ENCODE measurements around the gene NECAB2.

Gene NECAB2

DNA sequence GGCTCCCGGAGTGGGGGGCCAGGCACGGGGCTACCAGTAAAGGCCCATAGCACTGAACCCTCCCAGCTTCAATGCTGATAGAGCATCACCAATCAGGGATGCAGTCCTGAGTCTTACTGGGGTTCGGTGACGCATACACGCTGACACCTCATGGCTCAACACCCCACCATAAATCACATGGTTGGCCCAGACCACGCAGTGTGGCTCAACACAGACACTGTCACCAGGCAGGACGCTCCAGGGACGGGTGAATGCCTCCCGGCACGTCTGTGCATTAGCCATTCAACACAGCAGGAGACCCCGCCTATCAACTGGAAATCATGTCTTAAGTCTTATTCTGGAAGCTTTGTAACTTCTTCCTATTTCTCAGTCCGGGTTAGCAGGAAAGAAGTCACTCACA is 35.0 kb downstream of the NECAB2 start:
- TF ChIP-seq, protein P1, sequence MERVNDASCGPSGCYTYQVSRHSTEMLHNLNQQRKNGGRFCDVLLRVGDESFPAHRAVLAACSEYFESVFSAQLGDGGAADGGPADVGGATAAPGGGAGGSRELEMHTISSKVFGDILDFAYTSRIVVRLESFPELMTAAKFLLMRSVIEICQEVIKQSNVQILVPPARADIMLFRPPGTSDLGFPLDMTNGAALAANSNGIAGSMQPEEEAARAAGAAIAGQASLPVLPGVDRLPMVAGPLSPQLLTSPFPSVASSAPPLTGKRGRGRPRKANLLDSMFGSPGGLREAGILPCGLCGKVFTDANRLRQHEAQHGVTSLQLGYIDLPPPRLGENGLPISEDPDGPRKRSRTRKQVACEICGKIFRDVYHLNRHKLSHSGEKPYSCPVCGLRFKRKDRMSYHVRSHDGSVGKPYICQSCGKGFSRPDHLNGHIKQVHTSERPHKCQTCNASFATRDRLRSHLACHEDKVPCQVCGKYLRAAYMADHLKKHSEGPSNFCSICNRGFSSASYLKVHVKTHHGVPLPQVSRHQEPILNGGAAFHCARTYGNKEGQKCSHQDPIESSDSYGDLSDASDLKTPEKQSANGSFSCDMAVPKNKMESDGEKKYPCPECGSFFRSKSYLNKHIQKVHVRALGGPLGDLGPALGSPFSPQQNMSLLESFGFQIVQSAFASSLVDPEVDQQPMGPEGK (CRISPR knock-in tag; IDR thresholded peaks at IDR 0.05; ENCODE audit: borderline replicate concordance): no peak
- TF ChIP-seq RARB (CRISPR knock-in tag; IDR thresholded peaks at IDR 0.05): no peak
- no peak for TF ChIP-seq ZNF565 (CRISPR knock-in tag; conservative IDR thresholded peaks at IDR 0.05; ENCODE audit: low read depth)
- TF ChIP-seq, protein P2, sequence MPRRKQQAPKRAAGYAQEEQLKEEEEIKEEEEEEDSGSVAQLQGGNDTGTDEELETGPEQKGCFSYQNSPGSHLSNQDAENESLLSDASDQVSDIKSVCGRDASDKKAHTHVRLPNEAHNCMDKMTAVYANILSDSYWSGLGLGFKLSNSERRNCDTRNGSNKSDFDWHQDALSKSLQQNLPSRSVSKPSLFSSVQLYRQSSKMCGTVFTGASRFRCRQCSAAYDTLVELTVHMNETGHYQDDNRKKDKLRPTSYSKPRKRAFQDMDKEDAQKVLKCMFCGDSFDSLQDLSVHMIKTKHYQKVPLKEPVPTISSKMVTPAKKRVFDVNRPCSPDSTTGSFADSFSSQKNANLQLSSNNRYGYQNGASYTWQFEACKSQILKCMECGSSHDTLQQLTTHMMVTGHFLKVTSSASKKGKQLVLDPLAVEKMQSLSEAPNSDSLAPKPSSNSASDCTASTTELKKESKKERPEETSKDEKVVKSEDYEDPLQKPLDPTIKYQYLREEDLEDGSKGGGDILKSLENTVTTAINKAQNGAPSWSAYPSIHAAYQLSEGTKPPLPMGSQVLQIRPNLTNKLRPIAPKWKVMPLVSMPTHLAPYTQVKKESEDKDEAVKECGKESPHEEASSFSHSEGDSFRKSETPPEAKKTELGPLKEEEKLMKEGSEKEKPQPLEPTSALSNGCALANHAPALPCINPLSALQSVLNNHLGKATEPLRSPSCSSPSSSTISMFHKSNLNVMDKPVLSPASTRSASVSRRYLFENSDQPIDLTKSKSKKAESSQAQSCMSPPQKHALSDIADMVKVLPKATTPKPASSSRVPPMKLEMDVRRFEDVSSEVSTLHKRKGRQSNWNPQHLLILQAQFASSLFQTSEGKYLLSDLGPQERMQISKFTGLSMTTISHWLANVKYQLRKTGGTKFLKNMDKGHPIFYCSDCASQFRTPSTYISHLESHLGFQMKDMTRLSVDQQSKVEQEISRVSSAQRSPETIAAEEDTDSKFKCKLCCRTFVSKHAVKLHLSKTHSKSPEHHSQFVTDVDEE (CRISPR knock-in tag; IDR thresholded peaks at IDR 0.05): no peak
- no peak for TF ChIP-seq ZFP30 (CRISPR knock-in tag; IDR thresholded peaks at IDR 0.05)
- TF ChIP-seq ZC3H10 (CRISPR knock-in tag; IDR thresholded peaks at IDR 0.05): no peak
- TF ChIP-seq ARNTL (CRISPR knock-in tag; IDR thresholded peaks at IDR 0.05; ENCODE audit: borderline replicate concordance, low read depth): no peak
- TF ChIP-seq TOX (CRISPR knock-in tag; IDR thresholded peaks at IDR 0.05; ENCODE audit: borderline replicate concordance): no peak
- TF ChIP-seq ZFP3 (CRISPR knock-in tag; IDR thresholded peaks at IDR 0.05): no peak
- no peak for TF ChIP-seq TCF4 (CRISPR knock-in tag; IDR thresholded peaks at IDR 0.05; ENCODE audit: borderline replicate concordance)
- TF ChIP-seq GLIS3 (CRISPR knock-in tag; IDR thresholded peaks at IDR 0.05): no peak
- TF ChIP-seq, protein P3, sequence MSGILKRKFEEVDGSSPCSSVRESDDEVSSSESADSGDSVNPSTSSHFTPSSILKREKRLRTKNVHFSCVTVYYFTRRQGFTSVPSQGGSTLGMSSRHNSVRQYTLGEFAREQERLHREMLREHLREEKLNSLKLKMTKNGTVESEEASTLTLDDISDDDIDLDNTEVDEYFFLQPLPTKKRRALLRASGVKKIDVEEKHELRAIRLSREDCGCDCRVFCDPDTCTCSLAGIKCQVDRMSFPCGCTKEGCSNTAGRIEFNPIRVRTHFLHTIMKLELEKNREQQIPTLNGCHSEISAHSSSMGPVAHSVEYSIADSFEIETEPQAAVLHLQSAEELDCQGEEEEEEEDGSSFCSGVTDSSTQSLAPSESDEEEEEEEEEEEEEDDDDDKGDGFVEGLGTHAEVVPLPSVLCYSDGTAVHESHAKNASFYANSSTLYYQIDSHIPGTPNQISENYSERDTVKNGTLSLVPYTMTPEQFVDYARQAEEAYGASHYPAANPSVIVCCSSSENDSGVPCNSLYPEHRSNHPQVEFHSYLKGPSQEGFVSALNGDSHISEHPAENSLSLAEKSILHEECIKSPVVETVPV (CRISPR knock-in tag; IDR thresholded peaks at IDR 0.05): no peak
- no peak for TF ChIP-seq ESRRG (CRISPR knock-in tag; IDR thresholded peaks at IDR 0.05)
- TF ChIP-seq, protein P4, sequence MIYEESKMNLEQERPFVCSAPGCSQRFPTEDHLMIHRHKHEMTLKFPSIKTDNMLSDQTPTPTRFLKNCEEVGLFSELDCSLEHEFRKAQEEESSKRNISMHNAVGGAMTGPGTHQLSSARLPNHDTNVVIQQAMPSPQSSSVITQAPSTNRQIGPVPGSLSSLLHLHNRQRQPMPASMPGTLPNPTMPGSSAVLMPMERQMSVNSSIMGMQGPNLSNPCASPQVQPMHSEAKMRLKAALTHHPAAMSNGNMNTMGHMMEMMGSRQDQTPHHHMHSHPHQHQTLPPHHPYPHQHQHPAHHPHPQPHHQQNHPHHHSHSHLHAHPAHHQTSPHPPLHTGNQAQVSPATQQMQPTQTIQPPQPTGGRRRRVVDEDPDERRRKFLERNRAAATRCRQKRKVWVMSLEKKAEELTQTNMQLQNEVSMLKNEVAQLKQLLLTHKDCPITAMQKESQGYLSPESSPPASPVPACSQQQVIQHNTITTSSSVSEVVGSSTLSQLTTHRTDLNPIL (CRISPR knock-in tag; IDR thresholded peaks at IDR 0.05; ENCODE audit: low read depth): no peak
- TF ChIP-seq ZNF8 (CRISPR knock-in tag; IDR thresholded peaks at IDR 0.05): no peak
- TF ChIP-seq BACH2 (CRISPR knock-in tag; IDR thresholded peaks at IDR 0.05; ENCODE audit: borderline replicate concordance): no peak
- no peak for ATAC-seq

DNA sequence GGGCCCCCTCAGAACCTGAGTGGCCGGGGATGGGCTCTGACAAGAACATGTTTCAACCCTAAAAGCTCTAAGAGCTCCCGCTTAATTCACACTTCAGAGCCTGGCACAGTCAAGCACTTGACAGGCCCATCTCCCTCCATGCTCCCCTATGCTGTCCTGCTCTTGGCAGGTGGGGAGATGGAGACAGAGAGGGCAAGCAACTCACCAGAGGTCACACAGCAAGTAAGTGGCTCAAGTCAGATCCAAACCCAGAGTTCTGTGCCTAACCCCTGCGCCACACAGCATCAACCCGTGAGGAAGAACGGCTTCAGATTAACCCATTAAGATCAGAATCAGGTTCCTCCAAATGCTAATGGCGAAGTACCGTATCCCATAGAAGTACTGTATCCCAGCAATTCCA is 36.4 kb downstream of the NECAB2 start:
- TF ChIP-seq, protein P5, sequence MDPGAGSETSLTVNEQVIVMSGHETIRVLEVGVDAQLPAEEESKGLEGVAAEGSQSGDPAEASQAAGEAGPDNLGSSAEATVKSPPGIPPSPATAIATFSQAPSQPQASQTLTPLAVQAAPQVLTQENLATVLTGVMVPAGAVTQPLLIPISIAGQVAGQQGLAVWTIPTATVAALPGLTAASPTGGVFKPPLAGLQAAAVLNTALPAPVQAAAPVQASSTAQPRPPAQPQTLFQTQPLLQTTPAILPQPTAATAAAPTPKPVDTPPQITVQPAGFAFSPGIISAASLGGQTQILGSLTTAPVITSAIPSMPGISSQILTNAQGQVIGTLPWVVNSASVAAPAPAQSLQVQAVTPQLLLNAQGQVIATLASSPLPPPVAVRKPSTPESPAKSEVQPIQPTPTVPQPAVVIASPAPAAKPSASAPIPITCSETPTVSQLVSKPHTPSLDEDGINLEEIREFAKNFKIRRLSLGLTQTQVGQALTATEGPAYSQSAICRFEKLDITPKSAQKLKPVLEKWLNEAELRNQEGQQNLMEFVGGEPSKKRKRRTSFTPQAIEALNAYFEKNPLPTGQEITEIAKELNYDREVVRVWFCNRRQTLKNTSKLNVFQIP (CRISPR knock-in tag; IDR thresholded peaks at IDR 0.05; ENCODE audit: borderline replicate concordance, low read depth): no peak
- TF ChIP-seq ZFP30 (CRISPR knock-in tag; IDR thresholded peaks at IDR 0.05) (no peak), ZNF70 (CRISPR knock-in tag; IDR thresholded peaks at IDR 0.05) (no peak), RARB (CRISPR knock-in tag; IDR thresholded peaks at IDR 0.05) (no peak), TOX (CRISPR knock-in tag; IDR thresholded peaks at IDR 0.05; ENCODE audit: borderline replicate concordance) (no peak), ISL1 (CRISPR knock-in tag; IDR thresholded peaks at IDR 0.05) (no peak), OSR1 (CRISPR knock-in tag; IDR thresholded peaks at IDR 0.05) (no peak), BACH2 (CRISPR knock-in tag; IDR thresholded peaks at IDR 0.05; ENCODE audit: borderline replicate concordance) (no peak), ZNF565 (CRISPR knock-in tag; conservative IDR thresholded peaks at IDR 0.05; ENCODE audit: low read depth) (no peak), GLIS3 (CRISPR knock-in tag; IDR thresholded peaks at IDR 0.05) (no peak), TCF4 (CRISPR knock-in tag; IDR thresholded peaks at IDR 0.05; ENCODE audit: borderline replicate concordance) (no peak)
- TF ChIP-seq, protein P2 (CRISPR knock-in tag; IDR thresholded peaks at IDR 0.05): no peak
- no peak for ATAC-seq
